Heart left ventricle (tissue), 16 donors: Measurements from ENCODE around the gene ANKRD11. TPM values are rescaled to one million over a fixed set of nuclear protein-coding genes. Genes with fewer than 3 reads are reported as not detected.

Source experiments
- ATAC-seq, 4 donors: fragments of 200-7000 bp; cut with Tn5 transposase; one replicate each; pipeline ENCODE4 v1.9.1; 2020 to 2022; ENCODE audit warnings: moderate library complexity in 4 of 4, mild to moderate bottlenecking in 3 of 4, moderate number of reproducible peaks in 1 of 4
- DNase-seq, 5 donors: peaks; one replicate each; pipeline ENCODE4 v3.0.0-alpha.2; 2020
- H3K27ac ChIP-seq, 12 donors: fragments of 200-600 bp; sonication (generic) in 4 of 12; one replicate each; pipeline versions ENCODE4 v1.5.0 to v1.8.0; 2016 to 2022; ENCODE audit warnings: mild to moderate bottlenecking in 2 of 12
- H3K27me3 ChIP-seq, 9 donors: fragments of 200-600 bp; sonication (generic) in 2 of 9; one replicate each; pipeline versions ENCODE4 v1.5.1 to v1.8.0; 2016 to 2022; ENCODE audit warnings: mild to moderate bottlenecking in 3 of 9
- H3K36me3 ChIP-seq, 9 donors: fragments of 200-600 bp; sonication (generic) in 2 of 9; one replicate each; pipeline versions ENCODE4 v1.5.0 to v1.8.0; 2018 to 2022; ENCODE audit warnings: mild to moderate bottlenecking in 2 of 9
- H3K4me1 ChIP-seq, 12 donors: fragments of 200-600 bp; sonication (generic) in 4 of 12; one replicate each; pipeline versions ENCODE4 v1.5.0 to v1.8.0; 2016 to 2022; ENCODE audit warnings: mild to moderate bottlenecking in 3 of 12
- H3K4me3 ChIP-seq, 12 donors: fragments of 200-600 bp; sonication (generic) in 4 of 12; one replicate each; pipeline versions ENCODE4 v1.5.0 to v1.8.0; 2017 to 2022; ENCODE audit warnings: mild to moderate bottlenecking in 9 of 12, moderate library complexity in 4 of 12
- H3K9me3 ChIP-seq, 12 donors: fragments of 200-600 bp; sonication (generic) in 4 of 12; one replicate each; pipeline versions ENCODE4 v1.5.0 to v1.8.0; 2016 to 2022; ENCODE audit warnings: mild to moderate bottlenecking in 1 of 12
- CTCF ChIP-seq, 12 donors: fragments of 200-600 bp; sonication (generic) in 4 of 12; IDR thresholded peaks; one replicate each; pipeline versions ENCODE4 v1.5.0 to v1.8.0; 2018 to 2022; ENCODE audit warnings: antibody characterized with exemption in 12 of 12, mild to moderate bottlenecking in 5 of 12
- POLR2A ChIP-seq, 2 donors: fragments of 450-650 bp; IDR thresholded peaks; one replicate each; pipeline ENCODE4 v1.6.1; 2017; ENCODE audit warnings: antibody characterized with exemption in 2 of 2, mild to moderate bottlenecking in 2 of 2, moderate library complexity in 2 of 2
- WGBS, 4 donors: extraction: QIAGEN DNeasy Blood & Tissue Kit in 2 of 4; methylation state at CpG; one replicate each; pipeline versions ENCODE4 v1.1.5 to v1.1.7; 2013 to 2018; 5-methylcytosine and 5-hydroxymethylcytosine counted together
- intact Hi-C, 10 donors: fragments of 100-400 bp; cut with DNase I; formaldehyde crosslinking; loops; one replicate each; pipeline versions ENCODE4 v1.11.1 to v1.14.2; 2022
- polyA plus RNA-seq, 2 donors: library from polyadenylated mRNA; stranded (reverse); fragments of 200-250 nt; gene quantifications; one replicate each; pipeline ENCODE4 v1.2.3, GENCODE V29; 2013
- total RNA-seq, 9 donors: library from RNA; depleted of rRNA in 2 of 9; stranded (reverse); fragments of >200 nt in 2 of 9; fragmentation: NEBNext Ultra II Directional in 3 of 9; extraction: Animal tissue kit (Norgen Biotek cat#: 25700) in 3 of 9; gene quantifications; one replicate each; pipeline versions ENCODE4 v1.1.0 to v1.2.4, GENCODE V29; 2016 to 2023
- donor health status: ischemic (EF 13 %, LVEDD 7.1; RV severe dilation, severe dysfunction).
- donor health status: healthy with polysubstance abuse.
- donor health status: DM: no; HTN: yes; CAD: no.
- donor health status: DM: no; HTN: no; CAD: no.
- donor health status: ischemic (EF 25% LVEDD 6.9; RV normal size, moderate dysfunction).
- donor health status: ischemic (EF 25% LVEDD 5.7; RV mildly dilated, moderate dysfunction).
- donor health status: healthy.
- donor health status: DM: yes; HTN: yes; CAD: no.
- donor health status: ischemic (EF 35%, LVEDD 5.7; RV mildly dilated, moderate dysfunction).
- donor health status: nonischemic (EF 11% LVEDD 7.7; RV severe dilation, severe dysfunction).
- donor health status: DM: yes; HTN: yes; CAD: no.
- donor health status: PGD.
- donor health status: ischemic (EF 29% LVEDD 5.4; RV normal size, mild dysfunction).
- donor health status: nonischemic (EF 23%, LVEDD 6.1; RV moderate dilation, normal function).

ANKRD11 gene
- total and polyA plus RNA-seq, 11 donors = 53.6 to 123 (median 67.7) TPM

- intact Hi-C loops = no loop called here
- no peaks in the 10 kb centered on the region for H3K36me3 ChIP-seq
- 62 to 76% (median 68%) methylated on average over 2 of the region's 2 CpGs for WGBS, 4 donors
- H3K4me3 ChIP-seq = no peak overlapping the region
- DNase-seq (peak in 1 of 5 donors; percentile 5), ATAC-seq (peak in 1 of 4 donors; percentile 58)
- H3K27ac ChIP-seq = peak overlapping the region in 2 of 12 donors; percentile 20 to 25
- no peak for TF ChIP-seq POLR2A (IDR thresholded peaks at IDR 0.05)
- TF ChIP-seq CTCF (IDR thresholded peaks at IDR 0.05) = no peak
- no peaks in the 10 kb centered on the region for H3K9me3 ChIP-seq
- no peaks in the 10 kb centered on the region for H3K27me3 ChIP-seq
- peaks cover 3 to 56% (median 30%) of the 10 kb centered on the region in 12 donors for H3K4me1 ChIP-seq
These were observed 31.4 kb downstream of the ANKRD11 start for GRCh38 chr16:89458967-89459366.

- intact Hi-C loops = no loop called here
- WGBS, 4 donors = 64 to 83% (median 70%) methylated on average over 7 of the region's 7 CpGs
- Histone ChIP-seq H3K27ac (peak overlapping the region in 2 of 12 donors; percentile 20 to 25), H3K36me3 (no peaks in the 10 kb centered on the region), H3K4me1 (peaks cover 5 to 56% (median 32%) of the 10 kb centered on the region in 12 donors), H3K9me3 (no peaks in the 10 kb centered on the region), H3K27me3 (no peaks in the 10 kb centered on the region), H3K4me3 (no peak overlapping the region)
- peak in 1 of 5 donors; percentile 14 for DNase-seq
- ATAC-seq = peak in 2 of 4 donors; percentile 31 to 36
- TF ChIP-seq CTCF (IDR thresholded peaks at IDR 0.05) (no peak), POLR2A (IDR thresholded peaks at IDR 0.05) (no peak)
These were observed 31.8 kb downstream of the ANKRD11 start for GRCh38 chr16:89458551-89458950.

- peaks cover 10 to 72% (median 47%) of the 10 kb centered on the region in 12 donors for H3K4me1 ChIP-seq
- WGBS, 4 donors = 75 to 84% (median 79%) methylated on average over 12 of the region's 12 CpGs
- no peak for DNase-seq
These were observed 33.9 kb downstream of the ANKRD11 start for GRCh38 chr16:89456419-89456959.

GRCh38 chr16:89455692-89456091 lies 34.7 kb downstream of the ANKRD11 start:
- no peak for TF ChIP-seq POLR2A (IDR thresholded peaks at IDR 0.05)
- TF ChIP-seq CTCF (IDR thresholded peaks at IDR 0.05) = no peak

More at GRCh38 chr16:89456419-89456959, 33.9 kb downstream of the ANKRD11 start:
- Histone ChIP-seq H3K4me3 (no peak overlapping the region), H3K9me3 (no peaks in the 10 kb centered on the region), H3K27me3 (no peaks in the 10 kb centered on the region), H3K36me3 (no peaks in the 10 kb centered on the region), H3K27ac (no peak overlapping the region)
- no peak for ATAC-seq
- intact Hi-C loops = no loop called here
- TF ChIP-seq POLR2A (IDR thresholded peaks at IDR 0.05) (no peak), CTCF (IDR thresholded peaks at IDR 0.05) (no peak)

More at GRCh38 chr16:89455692-89456091, 34.7 kb downstream of the ANKRD11 start:
- Histone ChIP-seq H3K4me3 (no peak overlapping the region), H3K27me3 (no peaks in the 10 kb centered on the region), H3K36me3 (no peaks in the 10 kb centered on the region), H3K4me1 (peaks cover 10 to 79% (median 50%) of the 10 kb centered on the region in 12 donors), H3K27ac (no peak overlapping the region), H3K9me3 (no peaks in the 10 kb centered on the region)
- ATAC-seq (no peak), DNase-seq (no peak)
- 89 to 100% (median 98%) methylated on average over 2 of the region's 2 CpGs for WGBS, 4 donors
- intact Hi-C loops = no loop called here
